Measurements from ENCODE around the gene NIPA2. TPM values are rescaled to one million over a fixed set of nuclear protein-coding genes. Genes with fewer than 3 reads are reported as not detected.
A peak's percentile ranks its signal among the peaks of the same experiment; 100 is the strongest.

Gene NIPA2
- total and polyA plus RNA-seq, 2 of the 8 experiments (the other 6 are each of a cell fraction or from before 2014, with no cell fraction given): 38.5 to 81.7 TPM

DNA sequence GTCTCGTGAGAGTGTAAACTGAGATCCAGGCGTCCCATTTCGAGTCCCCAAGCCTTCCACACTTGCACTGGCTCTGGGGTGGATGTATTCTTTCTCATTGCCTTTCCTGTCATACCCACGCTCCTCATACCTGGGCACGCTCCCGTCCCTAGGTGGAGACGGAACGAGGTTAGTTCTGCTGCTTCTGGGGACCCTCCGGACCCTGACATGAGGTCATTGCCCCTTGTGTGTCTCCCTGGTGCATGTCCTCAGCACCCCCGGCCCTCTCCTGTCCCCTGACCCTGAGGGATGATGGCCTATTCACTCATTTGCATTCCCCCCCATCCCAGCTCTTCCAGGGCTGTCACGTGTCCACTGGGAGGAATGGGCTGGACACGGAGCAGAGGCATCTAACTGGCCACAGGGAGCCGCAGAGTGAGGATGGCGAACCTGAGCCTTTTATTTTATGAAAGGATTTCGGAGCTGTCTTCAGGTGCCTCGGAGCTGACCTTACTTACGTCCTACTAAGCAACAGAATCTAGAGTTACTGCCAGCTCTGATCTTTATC is 43.8 kb upstream of the NIPA2 start:
- Histone ChIP-seq H3K23ac (ENCODE audit: insufficient read length) (no peak overlapping the region), H3K36me3 (ENCODE audit: control insufficient read depth in 2 of 4, insufficient read depth in 4 of 4, low read length in 3 of 4) (no peaks in the 10 kb centered on the region), H4K91ac (replicated peaks; ENCODE audit: insufficient read length, low read length) (peak overlapping the region; percentile 69), H3K27ac (ENCODE audit: low read depth, low read length) (no peak overlapping the region), H3K56ac (replicated peaks; ENCODE audit: insufficient read length, low read depth, low read length) (no peak overlapping the region), H2AFZ (ENCODE audit: low read length) (no peak overlapping the region), H3K9me3 (ENCODE audit: insufficient read depth in 2 of 2, low read depth in 1 of 2, low read length in 1 of 2) (no peaks in the 10 kb centered on the region), H4K5ac (ENCODE audit: insufficient read length, low read depth, low read length) (no peak overlapping the region), H2BK12ac (ENCODE audit: low read depth, low read length) (0 out of 2 replicates have a peak overlapping the region, but pooled peaks have one; percentile 77), H4K20me1 (replicated peaks in 1 of 2; ENCODE audit: control insufficient read depth in 1 of 2, insufficient read depth in 2 of 2, low read length in 2 of 2) (peaks cover 0 to 9% of the 10 kb centered on the region in 2 experiments), H3K18ac (ENCODE audit: extremely low read depth, low read length) (no peak overlapping the region; the same call in 1 of the 2 replicates), H2BK5ac (ENCODE audit: low read depth, low read length) (peak overlapping the region; percentile 66; the same call in 1 of the 2 replicates), H2BK15ac (ENCODE audit: low read length) (peak overlapping the region; percentile 29; the same call in 1 of the 2 replicates), H4K8ac (ENCODE audit: extremely low read depth, insufficient read depth, low read length) (no peak overlapping the region; the same call in 1 of the 2 replicates), H3K4ac (replicated peaks; ENCODE audit: insufficient read length, low read depth, low read length) (peak overlapping the region; percentile 54), H3K9ac (replicated peaks in 1 of 4; ENCODE audit: extremely low read depth in 1 of 4, low read depth in 3 of 4, low read length in 3 of 4) (no peak overlapping the region), H3K23me2 (ENCODE audit: low read depth, low read length) (no peaks in the 10 kb centered on the region), H2BK20ac (ENCODE audit: low read length) (no peak overlapping the region), H2BK120ac (replicated peaks; ENCODE audit: low read depth, low read length) (no peak overlapping the region), H3K14ac (ENCODE audit: insufficient read length) (no peak overlapping the region), H3K79me2 (ENCODE audit: control insufficient read depth in 1 of 2, insufficient read depth in 2 of 2, low read length in 2 of 2) (peaks cover 2 to 45% of the 10 kb centered on the region in 2 experiments; a peak in 3 of 4 replicates), H3K4me1 (replicated peaks in 1 of 4; ENCODE audit: control insufficient read depth in 3 of 4, insufficient read depth in 4 of 4, low read length in 3 of 4) (peaks cover 0 to 8% (median 3%) of the 10 kb centered on the region in 4 experiments; a peak in 2 of 7 replicates), H3K4me2 (ENCODE audit: insufficient read depth in 1 of 2, low read depth in 2 of 2, low read length in 2 of 2) (no peak overlapping the region), H3K4me3 (ENCODE audit: extremely low read depth in 1 of 4, insufficient read depth in 2 of 4, low read depth in 3 of 4, low read length in 4 of 4) (no peak overlapping the region), H3K27me3 (replicated peaks in 1 of 4; ENCODE audit: control insufficient read depth in 3 of 4, extremely low read depth in 1 of 4, insufficient read depth in 3 of 4, low read length in 3 of 4) (no peaks in the 10 kb centered on the region), H2AK5ac (ENCODE audit: low read depth, low read length) (no peak overlapping the region), H3K79me1 (ENCODE audit: low read depth, low read length) (peaks cover 17% of the 10 kb centered on the region)
- FAIRE-seq (no peak), DNase-seq (ENCODE audit: low read depth in 1 of 2, low spot score in 2 of 2) (no peak)
- 94% methylated on average over 17 of the region's 17 CpGs; no CpG with 5 or more reads in 1 of the 2 experiments for WGBS, 2 experiments (ENCODE audit: extremely low coverage in 1 of 2, insufficient coverage in 1 of 2, insufficient read length in 1 of 2, insufficient replicate concordance in 2 of 2, low coverage in 1 of 2, low lambda C conversion rate in 2 of 2, missing lambda C conversion rate in 1 of 2)
- CTCF ChIA-PET (ENCODE audit: partially characterized antibody): interaction anchor here (1.1 kb wide), 1 partner anchor 32 kb away, joined by 3 read pairs; no protein-coding TSS in a partner anchor
- POLR2A ChIA-PET (ENCODE audit: partially characterized antibody): no interaction called here
- TF ChIP-seq CHD2 (IDR thresholded peaks at IDR 0.05; ENCODE audit: low read length): no peak
- no peak for TF ChIP-seq BACH1 (IDR thresholded peaks at IDR 0.05; ENCODE audit: low read length)
- TF ChIP-seq TBP (IDR thresholded peaks at IDR 0.05; ENCODE audit: low read depth, low read length): no peak
- TF ChIP-seq EP300 (IDR thresholded peaks at IDR 0.05; ENCODE audit: borderline replicate concordance in 1 of 2, low read depth in 2 of 2, low read length in 2 of 2): no peak
- no peak for TF ChIP-seq TAF7 (optimal IDR thresholded peaks at IDR 0.05; ENCODE audit: borderline replicate concordance, low read depth, low read length)
- no peak for TF ChIP-seq CBX5 (IDR thresholded peaks at IDR 0.05; ENCODE audit: low read depth, low read length)
- no peak for TF ChIP-seq SP2 (IDR thresholded peaks at IDR 0.05; ENCODE audit: low read length)
- no peak for TF ChIP-seq NANOG (IDR thresholded peaks at IDR 0.05; ENCODE audit: insufficient read depth, low read depth, low read length, poor library complexity, severe bottlenecking)
- TF ChIP-seq FOSL1 (IDR thresholded peaks at IDR 0.05; ENCODE audit: insufficient read depth, low read depth, low read length): no peak
- TF ChIP-seq KDM4A (IDR thresholded peaks at IDR 0.05; ENCODE audit: low read depth, low read length, severe bottlenecking): no peak
- TF ChIP-seq, protein P1, sequence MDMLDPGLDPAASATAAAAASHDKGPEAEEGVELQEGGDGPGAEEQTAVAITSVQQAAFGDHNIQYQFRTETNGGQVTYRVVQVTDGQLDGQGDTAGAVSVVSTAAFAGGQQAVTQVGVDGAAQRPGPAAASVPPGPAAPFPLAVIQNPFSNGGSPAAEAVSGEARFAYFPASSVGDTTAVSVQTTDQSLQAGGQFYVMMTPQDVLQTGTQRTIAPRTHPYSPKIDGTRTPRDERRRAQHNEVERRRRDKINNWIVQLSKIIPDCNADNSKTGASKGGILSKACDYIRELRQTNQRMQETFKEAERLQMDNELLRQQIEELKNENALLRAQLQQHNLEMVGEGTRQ (IDR thresholded peaks at IDR 0.05; ENCODE audit: low read length): no peak
- no peak for TF ChIP-seq SIRT6 (IDR thresholded peaks at IDR 0.05; ENCODE audit: low read length)

Data from H1 (cell line).